ENCODE data around the gene TMTC1. TPM values are rescaled to one million over a fixed set of nuclear protein-coding genes. Genes with fewer than 3 reads are reported as not detected.

The TMTC1 gene
- total RNA-seq, 1 donor: 3.8 TPM

DNA sequence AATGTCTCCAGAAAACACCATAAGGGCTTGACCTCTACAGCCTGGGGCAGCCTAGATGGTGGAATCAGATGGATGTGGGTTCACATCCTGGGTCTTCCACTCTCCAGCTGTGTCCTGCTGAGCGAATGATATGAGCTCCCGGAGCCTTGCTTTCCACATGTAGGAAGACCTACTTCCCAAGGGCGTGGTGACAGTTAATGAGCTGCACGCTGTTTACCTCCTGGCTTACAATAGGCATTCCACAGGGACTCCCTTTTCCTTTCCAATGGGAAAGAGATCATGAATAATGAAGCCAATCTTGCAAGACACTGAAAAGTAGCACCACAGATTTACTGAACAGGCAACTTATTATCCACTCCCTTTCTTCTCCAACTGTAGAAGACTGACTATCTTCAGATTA, 46.1 kb downstream of the TMTC1 start:
- no peak overlapping the region for H3K4me3 ChIP-seq (ENCODE audit: low read length)
- no peaks in the 10 kb centered on the region for H3K9me3 ChIP-seq (ENCODE audit: low read depth, low read length)
- no peaks in the 10 kb centered on the region for H3K27me3 ChIP-seq (ENCODE audit: insufficient read depth, low read length)
- no peaks in the 10 kb centered on the region for H3K4me1 ChIP-seq (ENCODE audit: insufficient read depth, low read length)

- Histone ChIP-seq H3K4me1 (ENCODE audit: insufficient read depth, low read length) (no peaks in the 10 kb centered on the region), H3K27me3 (ENCODE audit: insufficient read depth, low read length) (no peaks in the 10 kb centered on the region), H3K4me3 (ENCODE audit: low read length) (no peak overlapping the region), H3K9me3 (ENCODE audit: low read depth, low read length) (no peaks in the 10 kb centered on the region)
These were observed 48.1 kb downstream of the TMTC1 start for GRCh38 chr12:29735604-29736003.

- Histone ChIP-seq H3K27me3 (ENCODE audit: insufficient read depth, low read length) (no peaks in the 10 kb centered on the region), H3K4me1 (ENCODE audit: insufficient read depth, low read length) (no peaks in the 10 kb centered on the region), H3K9me3 (ENCODE audit: low read depth, low read length) (no peaks in the 10 kb centered on the region), H3K4me3 (ENCODE audit: low read length) (no peak overlapping the region)
These were observed 49.0 kb downstream of the TMTC1 start for GRCh38 chr12:29734734-29735133.

DNA sequence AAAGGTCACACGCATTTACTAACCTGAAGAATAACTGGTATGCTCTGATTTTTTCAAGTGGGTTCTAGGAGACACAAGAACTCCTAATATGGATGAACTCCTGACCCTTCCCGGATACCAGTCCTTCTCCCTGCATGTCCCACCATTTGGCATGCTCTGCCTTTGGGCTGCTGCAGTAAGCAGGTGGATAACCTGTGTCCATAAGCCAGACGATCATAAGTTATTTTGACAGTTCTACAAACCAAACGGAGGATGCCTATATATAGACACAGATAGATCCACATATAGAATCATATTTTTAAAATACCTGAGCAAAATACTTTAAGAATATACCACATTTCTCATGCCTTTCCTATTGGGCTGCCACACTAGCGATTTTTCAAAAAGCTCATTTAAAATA, 49.4 kb downstream of the TMTC1 start:
- Histone ChIP-seq H3K4me3 (ENCODE audit: low read length) (no peak overlapping the region), H3K9me3 (ENCODE audit: low read depth, low read length) (no peaks in the 10 kb centered on the region), H3K4me1 (ENCODE audit: insufficient read depth, low read length) (no peaks in the 10 kb centered on the region), H3K27me3 (ENCODE audit: insufficient read depth, low read length) (no peaks in the 10 kb centered on the region)

DNA sequence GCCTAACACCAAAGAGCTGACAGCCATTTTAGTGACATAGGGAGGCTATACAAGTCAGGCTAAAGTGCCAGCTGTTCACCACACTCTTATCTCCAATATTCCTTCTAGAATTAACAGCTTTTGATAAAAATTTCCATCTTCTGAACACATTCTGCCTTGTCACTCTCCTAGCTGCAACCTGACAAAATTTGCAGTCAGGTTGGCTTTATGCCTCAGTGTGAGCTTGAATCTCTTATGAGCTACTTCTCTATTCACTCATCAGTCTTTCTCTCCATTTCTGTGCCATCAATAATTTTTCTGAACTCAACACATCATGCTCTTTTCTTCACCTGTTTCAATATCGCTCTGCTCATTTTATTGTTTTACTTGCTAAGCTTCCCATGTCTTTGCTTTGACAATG, 50.2 kb downstream of the TMTC1 start:
- H3K27me3 ChIP-seq (ENCODE audit: insufficient read depth, low read length): no peaks in the 10 kb centered on the region
- H3K4me1 ChIP-seq (ENCODE audit: insufficient read depth, low read length): no peaks in the 10 kb centered on the region
- H3K4me3 ChIP-seq (ENCODE audit: low read length): no peak overlapping the region
- H3K9me3 ChIP-seq (ENCODE audit: low read depth, low read length): no peaks in the 10 kb centered on the region

DNA sequence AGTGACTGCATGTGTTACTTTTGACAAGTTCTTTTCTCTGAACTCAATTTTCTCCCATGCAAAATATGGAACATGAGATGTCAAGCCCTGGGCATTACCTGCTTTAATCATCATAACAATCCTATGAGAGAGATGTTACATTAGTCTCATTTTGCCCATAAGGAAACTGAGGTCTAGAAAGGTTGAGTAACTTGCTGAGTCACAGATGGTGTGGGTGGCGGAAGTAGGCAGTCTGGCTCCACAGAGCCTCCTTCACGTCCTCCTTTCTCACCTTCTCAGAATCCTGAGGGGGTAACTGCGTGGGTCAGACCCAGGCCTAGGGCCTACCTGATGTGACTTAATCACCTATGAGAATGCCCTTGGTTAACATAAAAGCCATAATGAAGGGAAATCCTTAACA, 50.7 kb downstream of the TMTC1 start:
- no peaks in the 10 kb centered on the region for H3K4me1 ChIP-seq (ENCODE audit: insufficient read depth, low read length)
- no peaks in the 10 kb centered on the region for H3K9me3 ChIP-seq (ENCODE audit: low read depth, low read length)
- H3K27me3 ChIP-seq (ENCODE audit: insufficient read depth, low read length): no peaks in the 10 kb centered on the region
- H3K4me3 ChIP-seq (ENCODE audit: low read length): no peak overlapping the region

GRCh38 chr12:29732593-29732992, 51.1 kb downstream of the TMTC1 start:
- H3K27me3 ChIP-seq (ENCODE audit: insufficient read depth, low read length): no peaks in the 10 kb centered on the region
- no peaks in the 10 kb centered on the region for H3K9me3 ChIP-seq (ENCODE audit: low read depth, low read length)
- H3K4me1 ChIP-seq (ENCODE audit: insufficient read depth, low read length): no peaks in the 10 kb centered on the region
- no peak overlapping the region for H3K4me3 ChIP-seq (ENCODE audit: low read length)

GRCh38 chr12:29732191-29732590, 51.6 kb downstream of the TMTC1 start:
- Histone ChIP-seq H3K4me1 (ENCODE audit: insufficient read depth, low read length) (no peaks in the 10 kb centered on the region), H3K4me3 (ENCODE audit: low read length) (no peak overlapping the region), H3K9me3 (ENCODE audit: low read depth, low read length) (no peaks in the 10 kb centered on the region), H3K27me3 (ENCODE audit: insufficient read depth, low read length) (no peaks in the 10 kb centered on the region)

- H3K4me1 ChIP-seq (ENCODE audit: insufficient read depth, low read length): no peaks in the 10 kb centered on the region
- H3K4me3 ChIP-seq (ENCODE audit: low read length): no peak overlapping the region
- H3K27me3 ChIP-seq (ENCODE audit: insufficient read depth, low read length): no peaks in the 10 kb centered on the region
- no peaks in the 10 kb centered on the region for H3K9me3 ChIP-seq (ENCODE audit: low read depth, low read length)
These were observed 52.2 kb downstream of the TMTC1 start for GRCh38 chr12:29731591-29731990.

DNA sequence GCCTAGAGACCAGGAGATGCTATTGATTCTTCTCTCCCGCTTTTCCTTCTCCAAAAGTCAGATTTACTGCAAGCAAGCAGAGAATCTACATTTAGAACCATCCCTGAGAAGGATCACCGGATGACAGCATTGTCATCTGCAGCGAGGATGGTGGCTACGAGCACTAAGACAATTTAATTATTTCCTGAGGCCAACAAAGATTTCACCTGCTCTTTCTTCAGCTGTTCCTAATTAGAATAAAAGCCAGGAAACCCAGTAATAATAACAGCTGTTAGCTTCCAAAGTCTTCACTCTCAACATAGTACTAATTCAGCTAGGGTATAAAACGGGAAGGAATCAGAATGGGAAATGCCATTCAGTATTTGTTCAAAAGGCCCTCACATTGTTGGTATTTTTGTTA, 53.3 kb downstream of the TMTC1 start:
- Histone ChIP-seq H3K4me1 (ENCODE audit: insufficient read depth, low read length) (no peaks in the 10 kb centered on the region), H3K4me3 (ENCODE audit: low read length) (no peak overlapping the region), H3K9me3 (ENCODE audit: low read depth, low read length) (no peaks in the 10 kb centered on the region), H3K27me3 (ENCODE audit: insufficient read depth, low read length) (no peaks in the 10 kb centered on the region)

GRCh38 chr12:29728030-29728429, 55.7 kb downstream of the TMTC1 start:
- no peaks in the 10 kb centered on the region for H3K27me3 ChIP-seq (ENCODE audit: insufficient read depth, low read length)
- no peak overlapping the region for H3K4me3 ChIP-seq (ENCODE audit: low read length)
- no peaks in the 10 kb centered on the region for H3K4me1 ChIP-seq (ENCODE audit: insufficient read depth, low read length)
- H3K9me3 ChIP-seq (ENCODE audit: low read depth, low read length): no peaks in the 10 kb centered on the region

- no peak overlapping the region for H3K4me3 ChIP-seq (ENCODE audit: low read length)
These were observed 56.9 kb downstream of the TMTC1 start for GRCh38 chr12:29726741-29727348.

GRCh38 chr12:29726321-29726692, 57.4 kb downstream of the TMTC1 start:
- Histone ChIP-seq H3K4me3 (ENCODE audit: low read length) (no peak overlapping the region), H3K9me3 (ENCODE audit: low read depth, low read length) (no peaks in the 10 kb centered on the region), H3K4me1 (ENCODE audit: insufficient read depth, low read length) (no peaks in the 10 kb centered on the region), H3K27me3 (ENCODE audit: insufficient read depth, low read length) (no peaks in the 10 kb centered on the region)

More at GRCh38 chr12:29726741-29727348, 56.9 kb downstream of the TMTC1 start:
- Histone ChIP-seq H3K9me3 (ENCODE audit: low read depth, low read length) (no peaks in the 10 kb centered on the region), H3K27me3 (ENCODE audit: insufficient read depth, low read length) (no peaks in the 10 kb centered on the region), H3K4me1 (ENCODE audit: insufficient read depth, low read length) (no peaks in the 10 kb centered on the region)

DNA sequence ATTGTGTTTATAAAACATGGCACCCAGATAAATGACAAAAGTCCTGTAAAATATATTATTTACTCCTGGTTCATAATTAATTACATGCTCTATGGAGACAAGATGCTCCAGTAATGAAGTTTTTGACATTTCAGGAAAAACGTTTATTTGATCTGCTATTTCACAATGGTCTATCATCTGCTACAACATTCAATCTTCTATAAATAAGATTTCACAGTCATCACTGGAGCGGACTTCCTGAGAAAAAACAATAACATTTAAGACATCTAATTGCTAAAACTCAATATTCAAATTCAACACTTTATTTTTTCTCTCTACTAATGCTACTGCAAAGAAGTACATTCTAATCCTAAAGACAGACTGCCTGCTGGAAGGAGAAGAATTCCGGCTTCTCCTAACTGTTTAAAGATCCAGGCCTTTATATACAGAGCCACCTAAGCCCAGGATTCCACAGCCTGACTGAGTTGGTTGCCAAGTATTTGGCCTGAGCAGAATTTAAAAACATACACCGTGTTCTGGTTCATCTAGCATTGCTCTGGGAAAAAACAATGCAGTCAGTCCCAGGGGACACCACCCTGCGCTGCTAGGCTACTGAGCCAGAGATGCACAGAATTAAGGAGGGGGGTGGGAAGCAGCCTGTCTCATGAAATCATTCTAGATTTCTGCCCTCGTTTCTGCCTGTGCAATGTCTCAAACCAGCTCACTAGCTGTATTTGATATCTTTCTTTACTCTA, 58.0 kb downstream of the TMTC1 start:
- H3K4me3 ChIP-seq (ENCODE audit: low read length): no peak overlapping the region
- no peaks in the 10 kb centered on the region for H3K27me3 ChIP-seq (ENCODE audit: insufficient read depth, low read length)
- H3K4me1 ChIP-seq (ENCODE audit: insufficient read depth, low read length): no peaks in the 10 kb centered on the region
- no peaks in the 10 kb centered on the region for H3K9me3 ChIP-seq (ENCODE audit: low read depth, low read length)

DNA sequence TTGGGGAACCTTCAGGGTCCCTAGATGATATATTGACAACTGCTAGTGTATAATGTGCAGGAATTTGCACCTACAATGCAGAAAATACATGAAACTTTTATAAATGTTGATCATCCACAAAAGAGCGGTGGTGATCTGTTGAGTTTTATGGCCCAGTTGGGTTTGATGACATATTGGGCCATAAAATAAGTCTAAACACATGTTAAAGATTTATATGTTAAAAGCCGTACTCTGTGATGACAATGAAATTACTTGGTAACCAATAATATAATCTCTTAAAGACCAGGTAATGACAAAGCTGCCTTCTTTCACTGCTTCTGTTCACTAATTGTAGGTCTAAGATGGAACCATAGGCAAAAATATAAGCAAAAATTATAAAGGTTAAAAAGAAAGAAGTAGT, 61.6 kb downstream of the TMTC1 start:
- H3K4me1 ChIP-seq (ENCODE audit: insufficient read depth, low read length): no peaks in the 10 kb centered on the region
- no peak overlapping the region for H3K4me3 ChIP-seq (ENCODE audit: low read length)
- no peaks in the 10 kb centered on the region for H3K27me3 ChIP-seq (ENCODE audit: insufficient read depth, low read length)
- no peaks in the 10 kb centered on the region for H3K9me3 ChIP-seq (ENCODE audit: low read depth, low read length)

DNA sequence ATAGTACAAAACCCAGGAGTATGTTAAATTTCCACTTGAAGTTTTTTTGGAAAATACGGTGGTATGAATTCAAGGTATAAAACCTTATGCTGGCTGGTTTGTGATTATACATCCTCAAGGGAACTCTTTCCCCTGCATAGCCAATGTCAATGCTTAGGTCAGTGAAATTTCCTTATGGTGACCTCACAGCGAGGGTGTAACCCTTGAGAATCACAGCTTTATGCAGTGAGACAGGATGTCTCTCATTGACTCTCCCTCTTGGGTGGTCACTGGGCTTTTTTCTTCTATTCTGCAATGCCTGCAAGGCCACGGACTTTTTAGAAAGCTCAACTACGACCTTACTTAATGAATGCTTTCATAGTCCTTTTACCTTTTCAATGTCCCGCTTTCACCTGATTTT, 64.4 kb downstream of the TMTC1 start:
- Histone ChIP-seq H3K9me3 (ENCODE audit: low read depth, low read length) (no peaks in the 10 kb centered on the region), H3K27me3 (ENCODE audit: insufficient read depth, low read length) (no peaks in the 10 kb centered on the region), H3K4me3 (ENCODE audit: low read length) (no peak overlapping the region), H3K4me1 (ENCODE audit: insufficient read depth, low read length) (no peaks in the 10 kb centered on the region)

Measured in mononuclear cell (primary cell).